HG03378 (cell line): ENCODE data around the gene FCF1.

Experiments used
- ATAC-seq: cut with Tn5 transposase; IDR thresholded peaks from one replicate; pipeline ENCODE4 v1.9.1; 2021; ENCODE audit warnings: mild to moderate bottlenecking, moderate library complexity; ENCODE audit not compliant: unreplicated experiment

The FCF1 gene

GRCh38 chr14:74712499-74713394 lies at the start of gene FCF1, which contains the start of gene AREL1:
TSS of gene FCF1 (plus strand) at chr14:74713144. CDS start at chr14:74713198, 54 bp downstream.
TSS of gene AREL1 (minus strand) at chr14:74713080. CDS start at chr14:74685615, 27,465 bp downstream.
- ATAC-seq, result peak; percentile 85

GRCh38 chr14:74663884-74664283 lies 49.1 kb upstream of the FCF1 start:
- ATAC-seq, result no peak

GRCh38 chr14:74664717-74665116 lies 48.2 kb upstream of the FCF1 start:
- no peak for ATAC-seq

GRCh38 chr14:74667758-74668157 lies 45.2 kb upstream of the FCF1 start:
- no peak for ATAC-seq

GRCh38 chr14:74669256-74669655 lies 43.7 kb upstream of the FCF1 start:
- ATAC-seq, result no peak

- ATAC-seq, result no peak
These were observed 43.1 kb upstream of the FCF1 start for GRCh38 chr14:74669846-74670245.

GRCh38 chr14:74670726-74671411 lies 42.1 kb upstream of the FCF1 start:
- ATAC-seq, result no peak

- ATAC-seq, result no peak
These were observed 41.2 kb upstream of the FCF1 start for GRCh38 chr14:74671789-74672188.

GRCh38 chr14:74673768-74674167 lies 39.2 kb upstream of the FCF1 start:
- ATAC-seq, result no peak

- no peak for ATAC-seq
These were observed 37.7 kb upstream of the FCF1 start for GRCh38 chr14:74675219-74675618.

GRCh38 chr14:74682169-74682952 lies 30.6 kb upstream of the FCF1 start:
- ATAC-seq, result no peak

GRCh38 chr14:74683406-74683805 lies 29.5 kb upstream of the FCF1 start:
- no peak for ATAC-seq

GRCh38 chr14:74684434-74684833 lies 28.5 kb upstream of the FCF1 start:
- no peak for ATAC-seq

GRCh38 chr14:74685056-74685455 lies 27.9 kb upstream of the FCF1 start:
- no peak for ATAC-seq

- ATAC-seq, result no peak
These were observed 26.8 kb upstream of the FCF1 start for GRCh38 chr14:74685921-74686678.

- no peak for ATAC-seq
These were observed 21.5 kb upstream of the FCF1 start for GRCh38 chr14:74691456-74691855.

GRCh38 chr14:74693191-74693590 lies 19.8 kb upstream of the FCF1 start:
- ATAC-seq, result no peak

GRCh38 chr14:74695406-74695805 lies 17.5 kb upstream of the FCF1 start:
- no peak for ATAC-seq

GRCh38 chr14:74697011-74697410 lies 15.9 kb upstream of the FCF1 start:
- ATAC-seq, result no peak

GRCh38 chr14:74697543-74697942 lies 15.4 kb upstream of the FCF1 start:
- ATAC-seq, result no peak

GRCh38 chr14:74697976-74698375 lies 15.0 kb upstream of the FCF1 start:
- ATAC-seq, result no peak
